Peyer's patch (tissue), 4 donors: ENCODE results near the gene CTAG1B.
"Not testable (repeated sequence)": the region's sequence is repeated elsewhere in the genome, so short reads cannot be mapped to it uniquely, and the experiment has no call there.

Experiments used
- POLR2A ChIP-seq, 2 donors: fragments of 450-650 bp; IDR thresholded peaks; one replicate each; pipeline ENCODE4 v1.5.1; 2017; ENCODE audit warnings: antibody characterized with exemption in 2 of 2, mild to moderate bottlenecking in 2 of 2, moderate library complexity in 2 of 2
- TF ChIP-seq, protein P1 (sequence below), 6 experiments: fragments of 450-650 bp in 4 of 6; fragments of 200-600 bp in 2 of 6; sonication (generic) in 1 of 6; IDR thresholded peaks; one replicate each; pipeline ENCODE4 v1.5.1; 2017 to 2019; ENCODE audit warnings: antibody characterized with exemption in 6 of 6, mild to moderate bottlenecking in 3 of 6, moderate library complexity in 1 of 6

DNA sequence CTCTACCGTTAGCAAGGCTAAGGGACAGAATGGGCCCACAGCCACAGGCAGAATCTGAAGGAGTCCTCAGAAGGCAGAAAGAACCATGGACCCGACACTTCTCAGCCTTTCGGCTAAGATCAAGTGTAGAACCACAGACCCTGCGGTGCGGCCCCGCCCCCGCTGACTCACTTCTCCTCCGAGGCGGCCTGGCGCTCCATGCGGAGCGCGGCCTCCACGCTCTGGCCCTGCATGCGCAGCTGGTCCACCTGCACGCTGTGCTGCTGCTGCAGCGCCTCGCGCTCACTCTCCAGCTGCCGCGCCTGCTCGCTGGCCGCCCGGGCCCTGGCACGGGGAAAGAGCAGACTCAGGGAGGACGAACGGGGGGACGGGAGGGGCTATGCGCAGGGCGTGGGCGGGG, 24.6 kb upstream of the CTAG1B start:
- TF ChIP-seq, protein P1, sequence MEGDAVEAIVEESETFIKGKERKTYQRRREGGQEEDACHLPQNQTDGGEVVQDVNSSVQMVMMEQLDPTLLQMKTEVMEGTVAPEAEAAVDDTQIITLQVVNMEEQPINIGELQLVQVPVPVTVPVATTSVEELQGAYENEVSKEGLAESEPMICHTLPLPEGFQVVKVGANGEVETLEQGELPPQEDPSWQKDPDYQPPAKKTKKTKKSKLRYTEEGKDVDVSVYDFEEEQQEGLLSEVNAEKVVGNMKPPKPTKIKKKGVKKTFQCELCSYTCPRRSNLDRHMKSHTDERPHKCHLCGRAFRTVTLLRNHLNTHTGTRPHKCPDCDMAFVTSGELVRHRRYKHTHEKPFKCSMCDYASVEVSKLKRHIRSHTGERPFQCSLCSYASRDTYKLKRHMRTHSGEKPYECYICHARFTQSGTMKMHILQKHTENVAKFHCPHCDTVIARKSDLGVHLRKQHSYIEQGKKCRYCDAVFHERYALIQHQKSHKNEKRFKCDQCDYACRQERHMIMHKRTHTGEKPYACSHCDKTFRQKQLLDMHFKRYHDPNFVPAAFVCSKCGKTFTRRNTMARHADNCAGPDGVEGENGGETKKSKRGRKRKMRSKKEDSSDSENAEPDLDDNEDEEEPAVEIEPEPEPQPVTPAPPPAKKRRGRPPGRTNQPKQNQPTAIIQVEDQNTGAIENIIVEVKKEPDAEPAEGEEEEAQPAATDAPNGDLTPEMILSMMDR (IDR thresholded peaks at IDR 0.05), result not testable (repeated sequence)
- not testable (repeated sequence) for TF ChIP-seq POLR2A (IDR thresholded peaks at IDR 0.05)
